ENCODE measurements around the gene DDX10. TPM values are rescaled to one million over a fixed set of nuclear protein-coding genes. Genes with fewer than 3 reads are reported as not detected.

Gene DDX10
- total and polyA plus RNA-seq, 2 experiments from 2014 or later: 32.4 to 37.8 TPM

- H3K9me2 ChIP-seq (ENCODE audit: insufficient read depth): no peaks in the 10 kb centered on the region
- ATAC-seq (no peak), DNase-seq (ENCODE audit: low spot score) (no peak)
- Mint-ChIP-seq H3K4me3 (no peak overlapping the region), H3K27ac (no peak overlapping the region), H3K4me1 (peaks cover 44% of the 10 kb centered on the region), H3K36me3 (ENCODE audit: low read depth) (no peaks in the 10 kb centered on the region), H3K9me3 (no peaks in the 10 kb centered on the region), H3K27me3 (ENCODE audit: insufficient read depth, low read depth, poor library complexity) (no peaks in the 10 kb centered on the region)
- TF ChIP-seq EZH2phosphoT487 (IDR thresholded peaks at IDR 0.05; ENCODE audit: unreplicated experiment): no peak
- no peak for TF ChIP-seq ZNF114 (CRISPR knock-in tag; IDR thresholded peaks at IDR 0.05)
- TF ChIP-seq ETS1 (IDR thresholded peaks at IDR 0.05): no peak
- no peak for TF ChIP-seq ZNF331 (CRISPR knock-in tag; IDR thresholded peaks at IDR 0.05; ENCODE audit: low read depth)
- no peak for TF ChIP-seq ZNF462 (CRISPR knock-in tag; IDR thresholded peaks at IDR 0.05)
- no peak for TF ChIP-seq CTCF (conservative IDR thresholded peaks at IDR 0.05; ENCODE audit: low read depth in 2 of 2)
- TF ChIP-seq NANOG (IDR thresholded peaks at IDR 0.05; ENCODE audit: borderline replicate concordance): no peak
- no peak for TF ChIP-seq REST (IDR thresholded peaks at IDR 0.05; ENCODE audit: unreplicated experiment)
- no peak for TF ChIP-seq CREB1 (CRISPR knock-in tag; IDR thresholded peaks at IDR 0.05; ENCODE audit: low read depth)
- TF ChIP-seq EZH2 (IDR thresholded peaks at IDR 0.05; ENCODE audit: low read depth, unreplicated experiment): no peak
- no peak for TF ChIP-seq STAT1 (IDR thresholded peaks at IDR 0.05; ENCODE audit: unreplicated experiment)
- no peak overlapping the region for H2AFZ ChIP-seq
- H3K79me2 ChIP-seq (replicated peaks; ENCODE audit: insufficient read depth): peaks cover 37% of the 10 kb centered on the region
- H3K27ac ChIP-seq (ENCODE audit: low read depth): no peak overlapping the region
- H3K27me3 ChIP-seq (ENCODE audit: insufficient read depth): no peaks in the 10 kb centered on the region
- H3K4me3 ChIP-seq: no peak overlapping the region
- H3K36me3 ChIP-seq (ENCODE audit: insufficient read depth): no peaks in the 10 kb centered on the region
- H4K20me1 ChIP-seq (replicated peaks; ENCODE audit: insufficient read depth): no peaks in the 10 kb centered on the region
- H3K4me2 ChIP-seq: no peak overlapping the region
- H3F3A ChIP-seq (replicated peaks; ENCODE audit: low read depth): no peaks in the 10 kb centered on the region
- peaks cover 30% of the 10 kb centered on the region for H3K4me1 ChIP-seq (ENCODE audit: insufficient read depth)
Observed at GRCh38 chr11:108793138-108793537, 128.3 kb downstream of the DDX10 start.
